Placental epithelial cell (primary cell): ENCODE measurements around the gene IL13RA2. TPM values are rescaled to one million over a fixed set of nuclear protein-coding genes. Genes with fewer than 3 reads are reported as not detected.

Experiments
- small RNA-seq: library from RNA; depleted of rRNA; stranded (forward); fragments of <200 nt; gene quantifications from one replicate; pipeline ENCODE3, GENCODE V24; 2012
- total RNA-seq: library from RNA; depleted of rRNA; stranded (reverse); fragments of >200 nt; gene quantifications from 2 replicates; pipeline ENCODE4 v1.2.3, GENCODE V29; 2012

The IL13RA2 gene
- total RNA-seq, result 0.11 TPM in 1 of 2 replicates, not detected in the other

GRCh38 chrX:115017455-115017854 is at the start of gene IL13RA2:
Gene IL13RA2 (minus strand): TSS chrX:115017616. CDS start chrX:115017269, 347 bp downstream.

Small RNAs within 50 kb of the gene (small RNA-seq; reads per million reads assigned to genes)
- not detected for gene RNU6-648P

Other genes starting within 250 kb of the IL13RA2 start
- not detected in 2 replicates for gene RBMXL3, start 171.8 kb upstream of the IL13RA2 start, total RNA-seq
- under 0.01 and 0.11 TPM in 2 replicates for gene LRCH2, start 216.5 kb upstream of the IL13RA2 start, total RNA-seq